ENCODE data around the gene VIPR2.

DNA sequence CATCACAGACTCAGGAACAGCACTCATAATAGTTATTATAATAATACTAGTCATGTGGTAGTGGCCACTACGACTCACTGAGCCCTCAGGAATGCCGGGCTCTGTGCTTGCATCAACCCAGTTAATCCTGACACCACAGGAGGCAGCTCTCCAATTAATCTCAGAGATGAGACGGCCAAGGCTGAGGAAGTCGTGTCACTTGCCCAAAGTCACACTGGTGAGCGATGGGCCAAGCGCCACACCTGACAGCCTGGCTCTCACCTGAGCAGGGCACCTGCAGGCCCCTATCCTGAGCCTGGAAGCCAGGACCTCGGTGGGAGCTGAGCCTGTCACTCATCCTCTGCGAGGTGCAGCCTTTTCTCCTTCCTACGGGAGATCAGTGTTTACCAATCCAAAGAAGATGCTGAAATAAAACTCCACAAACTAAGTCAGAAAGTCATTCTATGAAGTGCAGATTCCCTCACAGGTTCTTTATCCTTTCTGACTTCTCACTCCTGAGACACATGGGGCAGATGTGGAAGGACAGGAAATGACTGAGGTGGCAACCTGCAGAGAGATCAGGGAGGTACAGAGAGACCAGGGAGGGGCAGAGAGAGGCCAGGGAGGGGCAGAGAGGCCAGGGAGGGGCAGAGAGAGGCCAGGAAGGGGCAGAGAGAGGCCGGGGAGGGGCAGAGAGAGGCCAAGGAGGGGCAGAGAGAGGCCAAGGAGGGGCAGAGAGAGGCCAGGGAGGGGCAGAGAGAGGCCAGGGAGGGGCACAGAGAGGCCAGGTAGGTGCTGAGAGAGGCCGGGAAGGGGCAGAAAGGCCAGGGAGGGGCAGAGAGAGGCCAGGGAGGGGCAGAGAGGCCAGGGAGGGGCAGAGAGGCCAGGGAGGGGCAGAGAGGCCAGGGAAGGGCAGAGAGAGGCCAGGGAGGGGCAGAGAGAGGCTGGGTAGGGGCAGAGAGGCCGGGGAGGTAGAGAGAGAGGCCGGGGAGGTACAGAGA lies 38.5 kb downstream of the VIPR2 start:
- TF ChIP-seq, protein P1, sequence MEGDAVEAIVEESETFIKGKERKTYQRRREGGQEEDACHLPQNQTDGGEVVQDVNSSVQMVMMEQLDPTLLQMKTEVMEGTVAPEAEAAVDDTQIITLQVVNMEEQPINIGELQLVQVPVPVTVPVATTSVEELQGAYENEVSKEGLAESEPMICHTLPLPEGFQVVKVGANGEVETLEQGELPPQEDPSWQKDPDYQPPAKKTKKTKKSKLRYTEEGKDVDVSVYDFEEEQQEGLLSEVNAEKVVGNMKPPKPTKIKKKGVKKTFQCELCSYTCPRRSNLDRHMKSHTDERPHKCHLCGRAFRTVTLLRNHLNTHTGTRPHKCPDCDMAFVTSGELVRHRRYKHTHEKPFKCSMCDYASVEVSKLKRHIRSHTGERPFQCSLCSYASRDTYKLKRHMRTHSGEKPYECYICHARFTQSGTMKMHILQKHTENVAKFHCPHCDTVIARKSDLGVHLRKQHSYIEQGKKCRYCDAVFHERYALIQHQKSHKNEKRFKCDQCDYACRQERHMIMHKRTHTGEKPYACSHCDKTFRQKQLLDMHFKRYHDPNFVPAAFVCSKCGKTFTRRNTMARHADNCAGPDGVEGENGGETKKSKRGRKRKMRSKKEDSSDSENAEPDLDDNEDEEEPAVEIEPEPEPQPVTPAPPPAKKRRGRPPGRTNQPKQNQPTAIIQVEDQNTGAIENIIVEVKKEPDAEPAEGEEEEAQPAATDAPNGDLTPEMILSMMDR (IDR thresholded peaks at IDR 0.05) = no peak
- no peak for TF ChIP-seq POLR2A (IDR thresholded peaks at IDR 0.05)
- TF ChIP-seq POLR2AphosphoS5 (IDR thresholded peaks at IDR 0.05) = no peak

All from suprapubic skin (tissue), 4 donors.